Myocyte (in vitro differentiated cells): ENCODE data around the gene BTG3. TPM values are rescaled to one million over a fixed set of nuclear protein-coding genes. Genes with fewer than 3 reads are reported as not detected.

Experiments used
- DNase-seq: peaks from one replicate; pipeline ENCODE4 v3.0.0-alpha.2; 2012; ENCODE audit warnings: low read depth
- total RNA-seq: library from RNA; depleted of rRNA; stranded (reverse); fragments of >200 nt; gene quantifications from 2 replicates; pipeline ENCODE4 v1.2.3, GENCODE V29; 2014

BTG3 gene
- total RNA-seq, 1 donor from 2014 or later = 32.3 TPM

- DNase-seq = no peak
Measured at GRCh38 chr21:17590430-17590829, 22.3 kb downstream of the BTG3 start.

DNA sequence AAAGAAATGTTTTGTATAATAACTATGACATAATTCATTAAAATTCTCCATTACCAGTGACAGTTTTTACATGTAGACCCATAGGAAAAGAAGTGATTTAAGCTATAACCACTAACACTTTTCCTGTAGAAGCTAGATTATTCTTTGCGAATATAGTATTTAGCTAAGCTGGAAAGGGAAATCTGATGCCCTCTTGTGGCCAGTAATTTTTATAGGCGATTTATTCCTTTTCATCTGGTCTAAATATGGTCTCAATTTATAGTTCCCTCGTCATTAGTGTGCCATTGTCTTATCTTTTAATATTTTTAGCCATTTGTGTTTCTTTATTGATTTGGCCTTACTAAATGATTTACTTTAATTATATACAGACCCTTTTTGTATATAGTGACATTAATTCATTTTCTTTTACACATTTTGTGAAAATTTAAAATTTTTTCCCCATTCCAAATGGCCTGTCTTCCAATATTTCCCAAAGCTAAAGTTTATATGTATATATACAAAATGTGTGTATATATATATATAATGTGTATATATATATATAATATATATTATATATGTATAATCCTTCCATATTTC lies 26.7 kb downstream of the BTG3 start:
- DNase-seq = peak; percentile 49

DNA sequence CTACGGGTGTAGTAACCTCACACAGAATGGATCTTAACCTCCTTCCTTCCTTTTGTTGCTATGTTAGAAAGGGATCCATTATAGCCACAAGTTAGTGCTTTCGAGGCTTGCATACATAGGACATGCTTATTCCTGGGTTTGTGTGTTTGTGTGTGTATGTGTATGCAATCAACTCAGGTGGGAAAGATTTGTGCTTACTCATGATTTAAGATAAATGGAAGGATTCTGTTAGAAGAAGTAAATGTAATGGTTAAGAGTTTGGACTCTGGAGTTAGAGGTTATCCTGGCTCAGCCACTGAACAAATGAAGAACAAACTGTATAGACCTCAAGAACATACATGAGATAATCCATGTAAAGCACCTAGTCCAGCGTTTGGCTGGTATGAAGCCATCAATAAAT lies 28.8 kb downstream of the BTG3 start:
- no peak for DNase-seq

- no peak for DNase-seq
Measured at GRCh38 chr21:17580319-17580718, 32.4 kb downstream of the BTG3 start.

DNA sequence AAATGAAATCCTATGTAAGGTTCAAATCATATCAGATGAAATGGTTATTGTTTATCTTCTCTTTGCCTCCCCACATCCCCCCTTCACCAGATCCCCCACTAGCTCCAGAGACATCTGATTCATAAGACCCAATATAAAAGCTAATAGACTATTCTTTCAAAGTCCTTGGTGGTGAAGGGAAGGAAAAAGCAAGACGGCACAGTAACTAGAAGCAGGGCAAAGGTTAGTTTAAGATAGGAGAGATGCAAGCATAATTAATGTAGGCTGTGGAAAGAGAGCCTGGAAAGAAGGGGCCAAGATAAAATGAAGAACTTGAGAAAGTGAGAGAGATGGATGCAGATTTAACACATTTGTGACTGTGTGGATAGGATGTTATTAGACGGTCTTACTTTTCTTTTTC lies 33.8 kb downstream of the BTG3 start:
- no peak for DNase-seq

- DNase-seq = no peak
Measured at GRCh38 chr21:17578162-17578561, 34.5 kb downstream of the BTG3 start.

GRCh38 chr21:17577701-17578100 lies 35.0 kb downstream of the BTG3 start:
- no peak for DNase-seq

GRCh38 chr21:17576080-17576835 lies 36.4 kb downstream of the BTG3 start:
- no peak for DNase-seq

DNA sequence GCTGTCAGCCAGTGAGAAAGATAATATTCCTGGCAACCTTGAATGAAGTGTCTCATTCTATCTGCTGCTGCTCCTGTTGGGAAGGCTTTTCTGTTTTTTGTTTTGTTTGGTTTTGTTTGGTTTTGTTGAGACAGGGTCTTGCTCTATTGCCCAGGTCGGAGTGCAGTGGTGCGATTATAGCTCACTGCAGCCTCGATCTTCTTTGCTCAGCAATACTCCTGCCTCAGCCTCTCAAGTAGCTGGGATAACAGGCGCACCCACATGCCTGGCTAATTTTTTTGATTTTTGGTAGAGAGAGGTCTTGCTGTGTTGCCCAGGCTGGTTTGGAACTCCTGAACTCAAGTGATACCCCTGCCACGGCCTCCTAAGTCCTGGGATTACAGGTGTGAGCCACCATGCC lies 37.6 kb downstream of the BTG3 start:
- no peak for DNase-seq

DNA sequence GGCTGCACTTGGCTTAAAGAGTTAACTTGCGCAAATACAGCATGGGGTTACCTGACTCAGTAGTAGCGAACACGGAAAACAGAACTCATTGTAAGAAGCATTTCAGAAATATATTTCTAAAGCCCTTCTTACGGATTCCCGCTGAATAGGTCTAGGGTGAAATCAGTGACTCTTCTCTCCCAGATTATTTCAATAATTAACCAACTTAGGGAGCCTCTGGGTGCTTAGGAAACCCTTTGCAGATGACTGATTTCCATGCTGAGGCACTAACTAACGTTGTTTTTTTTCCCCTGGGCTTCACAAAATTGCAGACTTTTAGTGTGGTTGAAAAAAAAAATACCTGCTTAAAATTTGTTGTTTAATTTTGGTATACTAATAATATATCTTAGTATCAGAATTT lies 40.3 kb downstream of the BTG3 start:
- DNase-seq = no peak

DNA sequence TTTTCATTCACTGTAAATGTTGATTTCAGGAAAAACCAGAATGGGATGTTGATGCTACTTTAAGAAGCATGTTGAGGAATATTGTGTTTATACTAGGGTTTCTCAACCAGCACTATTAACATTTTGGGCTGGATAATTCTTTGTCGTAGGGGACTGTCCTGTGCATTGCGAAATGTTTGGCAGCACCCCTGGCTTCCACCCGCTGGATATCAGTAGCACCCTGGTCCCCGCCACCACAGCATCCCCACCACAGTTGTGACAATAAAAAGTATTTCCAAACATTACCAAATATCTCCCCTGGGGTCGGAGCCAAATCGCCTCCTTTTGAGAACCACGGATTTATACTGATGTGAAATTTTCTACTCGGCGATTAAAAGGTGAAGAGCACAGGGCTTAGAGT lies 41.9 kb downstream of the BTG3 start:
- no peak for DNase-seq

- no peak for DNase-seq
Measured at GRCh38 chr21:17560377-17561025, 52.2 kb downstream of the BTG3 start.

DNA sequence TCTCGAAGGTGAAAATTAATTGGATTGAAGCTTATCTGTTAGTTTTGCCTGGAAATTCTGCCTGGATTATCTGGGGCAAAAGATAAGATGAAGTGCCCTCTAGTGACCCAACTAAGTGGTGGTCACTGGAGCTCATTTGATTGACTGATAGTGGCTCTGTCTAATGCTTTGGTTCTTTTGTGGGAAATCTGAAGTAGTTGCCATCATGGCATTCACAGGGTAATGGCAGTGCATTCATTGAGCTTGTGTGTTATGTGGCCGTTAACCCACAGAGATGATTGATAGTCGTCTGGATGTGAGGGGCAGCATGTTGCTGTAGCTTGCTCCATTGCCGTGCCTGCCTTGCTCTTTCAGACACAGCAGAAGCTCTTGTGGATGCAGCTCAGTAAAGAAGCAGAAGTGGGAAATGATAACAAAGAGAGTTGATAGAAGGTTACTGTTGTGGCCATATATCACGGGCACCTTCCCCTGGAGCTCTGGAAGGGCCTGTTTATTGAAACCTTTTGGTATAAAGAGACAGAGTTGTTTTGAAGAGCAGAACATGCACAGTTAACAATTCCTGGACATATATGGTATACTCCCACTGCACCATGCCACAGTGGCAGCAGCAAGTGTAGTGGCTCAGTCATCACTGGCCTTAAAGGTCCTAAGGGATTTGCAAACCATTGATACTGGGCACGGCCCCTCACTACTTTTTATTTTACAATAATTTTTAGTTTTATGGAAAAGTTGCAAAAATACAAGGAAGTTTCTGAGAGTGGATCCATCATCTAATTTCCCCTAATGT lies 57.8 kb downstream of the BTG3 start:
- DNase-seq = peak; percentile 16

DNA sequence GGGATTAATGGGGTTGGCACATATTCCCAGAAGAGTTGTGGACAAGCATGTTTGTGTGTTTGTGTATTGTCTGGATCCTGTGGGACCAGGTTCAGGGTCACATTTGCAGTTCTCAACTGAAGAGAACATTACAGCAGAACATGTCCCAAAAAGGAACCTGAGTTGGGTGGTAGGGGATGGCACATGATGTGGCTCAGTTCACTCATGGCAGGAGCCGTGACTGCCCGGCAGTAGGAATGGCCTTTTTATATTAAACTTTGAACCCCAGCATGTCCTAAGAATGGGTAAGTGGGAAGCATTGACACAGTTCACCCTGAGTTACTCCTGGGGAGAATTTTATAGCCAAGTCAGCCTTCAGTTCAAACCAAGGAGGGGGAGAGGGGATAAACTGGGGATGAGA lies 58.6 kb downstream of the BTG3 start:
- DNase-seq = no peak

DNA sequence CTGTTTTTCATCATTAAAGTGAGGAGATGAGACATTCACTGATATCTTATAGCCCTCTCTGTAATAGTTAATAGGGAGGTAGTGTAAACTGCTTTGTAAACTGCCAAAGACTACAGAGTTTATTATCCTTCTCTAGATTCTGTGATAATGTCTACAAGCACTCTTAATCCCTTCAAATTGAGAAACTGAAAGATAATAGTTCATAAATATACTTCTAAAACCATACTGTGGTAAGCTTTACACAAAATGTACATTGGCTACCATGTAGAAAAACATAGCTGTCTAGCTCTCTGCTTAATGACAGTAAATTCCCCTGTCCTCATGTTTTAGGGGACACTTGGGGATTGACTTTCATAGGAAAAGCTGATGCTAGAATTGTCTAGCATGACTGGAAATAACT lies 60.3 kb downstream of the BTG3 start:
- DNase-seq = no peak

DNA sequence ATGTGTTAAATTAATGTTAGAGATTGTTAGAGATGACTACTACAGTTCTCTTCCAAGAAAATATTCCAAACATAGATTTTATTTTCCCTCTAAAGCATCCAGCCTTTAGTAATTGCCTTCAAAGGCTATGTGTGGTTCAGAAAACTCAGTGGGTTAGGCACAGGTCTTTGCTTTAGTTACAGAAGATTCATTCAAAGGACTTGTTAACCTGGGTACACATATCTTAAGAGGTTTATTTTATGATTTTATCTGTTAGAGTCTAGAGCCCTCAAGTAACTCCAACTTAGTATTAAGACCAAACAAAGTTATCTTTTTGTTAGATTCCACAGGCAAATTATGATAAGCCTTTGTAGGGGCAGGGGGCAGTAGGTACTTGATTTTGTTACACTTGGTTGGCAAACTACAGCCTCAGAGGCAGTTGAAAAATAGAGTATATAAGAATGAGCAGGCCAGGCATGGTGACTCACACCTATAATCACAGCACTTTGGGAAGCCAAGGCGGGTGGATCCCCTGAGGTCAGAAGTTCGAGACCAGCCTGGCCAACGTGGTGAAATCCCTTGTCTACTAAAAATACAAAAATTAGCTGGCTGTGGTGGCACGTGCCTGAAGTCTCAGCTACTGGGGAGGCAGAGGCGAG lies 61.9 kb downstream of the BTG3 start:
- DNase-seq = no peak

- DNase-seq = no peak
Measured at GRCh38 chr21:17548262-17548661, 64.4 kb downstream of the BTG3 start.

DNA sequence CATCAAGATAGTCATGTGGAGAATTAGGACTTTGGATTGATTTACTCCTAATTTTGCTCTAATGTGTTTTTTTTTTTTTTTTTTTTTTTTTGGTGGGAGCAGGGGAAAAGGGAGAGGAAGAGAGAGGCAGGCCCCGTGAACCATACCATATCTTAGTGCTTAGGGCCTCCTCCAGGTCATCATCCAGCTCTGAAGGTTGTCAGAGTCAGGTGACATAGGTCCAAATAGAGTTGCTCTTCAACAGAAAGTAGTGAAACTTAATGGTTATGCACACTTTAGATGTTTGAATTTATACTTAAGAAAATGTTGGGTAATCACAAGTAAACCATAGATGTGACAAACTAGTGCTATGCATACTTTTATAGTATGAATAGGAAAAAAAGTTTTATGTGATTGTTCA lies 67.7 kb downstream of the BTG3 start:
- no peak for DNase-seq
